GM23248 (cell line): ENCODE data around the gene VANGL1. TPM values are rescaled to one million over a fixed set of nuclear protein-coding genes. Genes with fewer than 3 reads are reported as not detected.

Experiments
- DNase-seq: peaks from one replicate; pipeline ENCODE4 v3.0.0-alpha.2; 2015
- H2AFZ ChIP-seq: fragments of 200-600 bp; sonication (generic); 2 replicates; pipeline ENCODE4 v1.6.1; 2016; ENCODE audit warnings: antibody characterized with exemption
- H3F3A ChIP-seq: fragments of 200-600 bp; sonication (generic); 2 replicates; pipeline ENCODE4 v1.6.1; 2016; ENCODE audit warnings: mild to moderate bottlenecking, antibody characterized with exemption, mixed run types; ENCODE audit not compliant: insufficient read depth
- H3K27ac ChIP-seq: fragments of 200-600 bp; sonication (generic); 2 replicates; pipeline ENCODE4 v1.5.1; 2016; ENCODE audit warnings: mild to moderate bottlenecking
- H3K27me3 ChIP-seq: fragments of 200-600 bp; sonication (generic); replicated peaks from 2 replicates; pipeline ENCODE4 v1.6.1; 2016; ENCODE audit warnings: mild to moderate bottlenecking; ENCODE audit not compliant: insufficient read depth
- H3K36me3 ChIP-seq: fragments of 200-600 bp; sonication (generic); 2 replicates; pipeline ENCODE4 v1.6.1; 2016; ENCODE audit warnings: low read depth, mild to moderate bottlenecking
- H3K4me1 ChIP-seq: fragments of 200-600 bp; sonication (generic); 2 replicates; pipeline ENCODE4 v1.6.1; 2016; ENCODE audit warnings: mild to moderate bottlenecking; ENCODE audit not compliant: insufficient read depth
- H3K4me2 ChIP-seq: fragments of 200-600 bp; sonication (generic); one replicate; pipeline ENCODE4 v1.6.1; 2016; ENCODE audit warnings: mild to moderate bottlenecking; ENCODE audit not compliant: unreplicated experiment
- H3K4me3 ChIP-seq: fragments of 200-600 bp; sonication (generic); 2 replicates; pipeline ENCODE4 v1.5.1; 2016; ENCODE audit warnings: mild to moderate bottlenecking
- H3K79me2 ChIP-seq: fragments of 200-600 bp; sonication (generic); 2 replicates; pipeline ENCODE4 v1.6.1; 2016; ENCODE audit warnings: mild to moderate bottlenecking; ENCODE audit not compliant: insufficient read depth
- H3K9ac ChIP-seq: fragments of 200-600 bp; sonication (generic); 2 replicates; pipeline ENCODE4 v1.6.1; 2016; ENCODE audit warnings: mild to moderate bottlenecking
- H3K9me2 ChIP-seq: fragments of 200-600 bp; sonication (generic); 2 replicates; pipeline ENCODE4 v1.6.1; 2016; ENCODE audit warnings: mixed run types, mild to moderate bottlenecking, moderate library complexity; ENCODE audit not compliant: insufficient read depth
- H3K9me3 ChIP-seq: fragments of 200-600 bp; sonication (generic); one replicate; pipeline ENCODE4 v1.6.1; 2017; ENCODE audit warnings: low read depth
- H4K20me1 ChIP-seq: fragments of 200-600 bp; sonication (generic); 2 replicates; pipeline ENCODE4 v1.6.0; 2016; ENCODE audit not compliant: insufficient read depth
- EZH2 ChIP-seq: fragments of 200-600 bp; sonication (generic); IDR thresholded peaks from 2 replicates; pipeline ENCODE4 v1.6.1; 2018; ENCODE audit warnings: antibody characterized with exemption, mild to moderate bottlenecking; ENCODE audit not compliant: insufficient read depth, poor library complexity, severe bottlenecking
- EZH2phosphoT487 ChIP-seq: fragments of 200-600 bp; sonication (generic); IDR thresholded peaks from 2 replicates; pipeline ENCODE4 v1.6.1; 2018; ENCODE audit warnings: antibody characterized with exemption, moderate library complexity, mild to moderate bottlenecking, low read depth; ENCODE audit not compliant: insufficient read depth
- WGBS, 2 experiments: methylation state at CpG; one replicate each; pipeline ENCODE4 v1.1.6; 2015 to 2017; ENCODE audit warnings: low lambda C conversion rate in 2 of 2, low coverage in 1 of 2; ENCODE audit errors: missing lambda C conversion rate in 2 of 2; 5-methylcytosine and 5-hydroxymethylcytosine counted together
- in situ Hi-C: fragments of 300-500 bp; cut with MboI; formaldehyde crosslinking; loops from 2 replicates; pipeline ENCODE4 v1.15.0; 2020
- polyA plus RNA-seq: library from polyadenylated mRNA; unstranded; fragments of >200 nt; fragmentation: Nextera tagmentation; extraction: Ambion mirVana; gene quantifications from 2 replicates; pipeline ENCODE4 v1.2.1, GENCODE V29; 2016
- total RNA-seq: library from RNA; depleted of rRNA; stranded (reverse); fragments of >200 nt; shearing (Covaris generic); gene quantifications from 2 replicates; pipeline ENCODE4 v1.2.3, GENCODE V29; 2014

VANGL1 gene
- total and polyA plus RNA-seq, 2 experiments from 2014 or later, result 11.7 to 14.7 TPM

DNA sequence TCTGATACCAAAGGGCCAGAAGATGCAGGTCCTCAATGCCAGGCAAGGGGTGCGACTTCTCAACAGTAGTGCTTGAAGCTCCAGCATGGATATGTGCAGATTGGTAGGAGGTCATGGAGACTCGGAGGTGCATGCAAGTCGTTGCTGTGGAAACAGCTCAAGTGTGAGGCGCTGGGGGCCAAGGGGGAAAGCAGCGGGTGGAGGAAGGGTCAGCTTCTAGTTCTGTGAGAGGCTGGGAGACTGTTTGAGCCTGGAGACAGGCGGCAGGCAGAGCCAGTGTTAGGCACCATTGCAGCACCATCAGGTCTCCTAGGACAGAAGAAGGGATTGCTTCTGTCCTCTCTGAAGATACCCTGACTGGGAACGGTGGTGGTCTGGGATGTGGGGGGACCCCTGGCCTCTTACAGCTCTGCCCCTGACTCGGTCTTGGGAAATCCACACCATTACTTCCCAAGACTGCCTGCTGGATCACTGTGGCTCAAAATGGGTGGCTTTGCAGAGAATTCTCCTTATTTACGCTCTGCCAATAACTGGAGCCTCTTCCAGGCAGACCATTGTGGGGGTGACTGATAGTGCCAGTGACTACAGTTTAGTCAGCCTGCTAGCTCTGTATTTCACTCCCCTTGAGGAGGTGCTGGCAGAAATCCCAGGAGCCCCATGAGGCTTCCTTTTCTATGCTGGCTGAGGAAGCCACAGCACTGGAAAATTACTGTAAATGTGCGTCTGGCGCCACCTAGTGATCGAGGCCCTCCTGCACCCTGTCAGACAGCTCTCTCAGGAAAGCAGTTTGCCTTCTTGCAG, 46.3 kb upstream of the VANGL1 start:
- H3K27ac ChIP-seq, result peak overlapping the region; percentile 22; the same call in 1 of the 2 replicates
- 44 to 48% methylated on average over 12 of the region's 12 CpGs for WGBS, 2 experiments
- H3K4me1 ChIP-seq, result peaks cover 12% of the 10 kb centered on the region; the same call in 1 of the 2 replicates
- no peaks in the 10 kb centered on the region for H3F3A ChIP-seq
- no peaks in the 10 kb centered on the region for H3K36me3 ChIP-seq
- peak overlapping the region; percentile 50 for H3K4me2 ChIP-seq
- H3K79me2 ChIP-seq, result no peaks in the 10 kb centered on the region
- peak; percentile 99 for DNase-seq
- H3K9ac ChIP-seq, result no peak overlapping the region
- in situ Hi-C loops, result loop anchor here (10.0 kb wide), 1 partner anchor 451 kb away; no protein-coding TSS in a partner anchor
- no peak overlapping the region for H3K4me3 ChIP-seq
- no peaks in the 10 kb centered on the region for H3K9me3 ChIP-seq
- no peaks in the 10 kb centered on the region for H3K9me2 ChIP-seq
- no peak overlapping the region for H2AFZ ChIP-seq
- H3K27me3 ChIP-seq, result no peaks in the 10 kb centered on the region
- no peaks in the 10 kb centered on the region for H4K20me1 ChIP-seq
- TF ChIP-seq EZH2, result no peak
- no peak for TF ChIP-seq EZH2phosphoT487

GRCh38 chr1:115596080-115596780, 45.5 kb upstream of the VANGL1 start:
- TF ChIP-seq EZH2phosphoT487 (no peak), EZH2 (no peak)
- Histone ChIP-seq H3K9me2 (no peaks in the 10 kb centered on the region), H4K20me1 (no peaks in the 10 kb centered on the region), H3K27ac (0 out of 2 replicates have a peak overlapping the region, but pooled peaks have one; percentile 15), H3K27me3 (no peaks in the 10 kb centered on the region), H3F3A (no peaks in the 10 kb centered on the region), H3K4me3 (no peak overlapping the region), H3K36me3 (no peaks in the 10 kb centered on the region), H3K4me1 (peaks cover 12% of the 10 kb centered on the region; the same call in 1 of the 2 replicates), H2AFZ (0 out of 2 replicates have a peak overlapping the region, but pooled peaks have one; percentile 1), H3K4me2 (no peak overlapping the region), H3K9me3 (no peaks in the 10 kb centered on the region), H3K9ac (no peak overlapping the region), H3K79me2 (no peaks in the 10 kb centered on the region)
- DNase-seq, result peak; percentile 35
- in situ Hi-C loops, result loop anchor here (10.0 kb wide), 1 partner anchor 451 kb away; no protein-coding TSS in a partner anchor
- WGBS, 2 experiments, result 26 to 33% methylated on average over 7 of the region's 7 CpGs

DNA sequence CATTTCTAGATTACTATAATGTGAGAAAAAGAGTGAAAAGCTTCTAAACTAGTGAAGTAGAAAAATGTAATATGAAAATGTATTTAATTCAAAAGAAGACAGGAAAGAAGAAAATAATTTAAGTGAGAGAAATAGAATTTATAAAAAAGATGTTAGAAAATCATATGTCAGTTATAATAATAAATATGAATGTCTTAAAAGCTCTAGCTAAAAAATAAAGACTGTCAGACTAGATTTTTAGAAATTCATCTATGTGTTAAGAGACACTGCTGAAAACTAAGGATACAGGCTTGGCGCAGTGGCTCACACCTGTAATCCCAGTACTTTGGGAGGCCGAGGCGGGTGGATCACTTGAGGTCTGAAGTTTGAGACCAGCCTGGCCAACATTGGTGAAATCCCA, 37.3 kb upstream of the VANGL1 start:
- in situ Hi-C loops, result loop anchor here (10.0 to 25.0 kb wide), 2 partner anchors 383 to 630 kb away; partner anchors contain the start of gene SLC22A15
- WGBS, 2 experiments, result 48 to 76% methylated on average over 3 of the region's 3 CpGs
- no peaks in the 10 kb centered on the region for H3K9me3 ChIP-seq

GRCh38 chr1:115606305-115606704, 35.5 kb upstream of the VANGL1 start:
- H3K9ac ChIP-seq, result no peak overlapping the region

More for the DNA sequence above, 37.3 kb upstream of the VANGL1 start:
- Histone ChIP-seq H3F3A (no peaks in the 10 kb centered on the region), H2AFZ (no peak overlapping the region), H3K9ac (no peak overlapping the region), H3K27me3 (peaks cover 16% of the 10 kb centered on the region; the same call in 1 of the 2 replicates), H3K79me2 (no peaks in the 10 kb centered on the region), H4K20me1 (no peaks in the 10 kb centered on the region), H3K9me2 (no peaks in the 10 kb centered on the region), H3K4me1 (no peaks in the 10 kb centered on the region), H3K4me2 (no peak overlapping the region), H3K4me3 (no peak overlapping the region), H3K36me3 (no peaks in the 10 kb centered on the region), H3K27ac (no peak overlapping the region)
- DNase-seq, result no peak
- no peak for TF ChIP-seq EZH2phosphoT487
- TF ChIP-seq EZH2, result no peak

More at GRCh38 chr1:115606305-115606704, 35.5 kb upstream of the VANGL1 start:
- Histone ChIP-seq H3K27me3 (peaks cover 16% of the 10 kb centered on the region; the same call in 1 of the 2 replicates), H4K20me1 (no peaks in the 10 kb centered on the region), H3K36me3 (no peaks in the 10 kb centered on the region), H3F3A (no peaks in the 10 kb centered on the region), H2AFZ (no peak overlapping the region), H3K9me2 (no peaks in the 10 kb centered on the region), H3K4me3 (no peak overlapping the region), H3K79me2 (no peaks in the 10 kb centered on the region), H3K9me3 (no peaks in the 10 kb centered on the region), H3K4me1 (no peaks in the 10 kb centered on the region), H3K27ac (no peak overlapping the region), H3K4me2 (no peak overlapping the region)
- WGBS, 2 experiments, result 43 to 47% methylated on average over 5 of the region's 5 CpGs
- in situ Hi-C loops, result loop anchor here (10.0 to 25.0 kb wide), 2 partner anchors 381 to 632 kb away; partner anchors contain the start of gene SLC22A15
- no peak for DNase-seq
- TF ChIP-seq EZH2 (no peak), EZH2phosphoT487 (no peak)
